Neural cell (in vitro differentiated cells): Measurements from ENCODE around the gene ASCL2. TPM values are rescaled to one million over a fixed set of nuclear protein-coding genes. Genes with fewer than 3 reads are reported as not detected.

Source experiments
- H2AFZ ChIP-seq: fragments of 200-600, 300-800 bp; sonication (generic), shearing (Covaris generic); 2 replicates; pipeline ENCODE4 v1.6.0; 2014; ENCODE audit warnings: low read depth, mild to moderate bottlenecking, antibody characterized with exemption, low read length, moderate library complexity
- H3F3A ChIP-seq: fragments of 200-600 bp; shearing (Covaris generic); 2 replicates; pipeline ENCODE4 v1.6.1; 2016; ENCODE audit warnings: mild to moderate bottlenecking, moderate library complexity, mixed read lengths, antibody characterized with exemption, low read length; ENCODE audit not compliant: insufficient read depth, poor library complexity, severe bottlenecking
- H3K27ac ChIP-seq: fragments of 200-600, 300-800 bp; sonication (generic), shearing (Covaris generic); 2 replicates; pipeline ENCODE4 v1.5.1; 2014; ENCODE audit warnings: mild to moderate bottlenecking, low read length, moderate library complexity
- H3K27me3 ChIP-seq: fragments of 300-800, 200-600 bp; sonication (generic), shearing (Covaris generic); 2 replicates; pipeline ENCODE4 v1.6.0; 2014; ENCODE audit warnings: mild to moderate bottlenecking, low read depth, low read length, moderate library complexity; ENCODE audit not compliant: insufficient read depth
- H3K36me3 ChIP-seq: fragments of 300-800, 200-600 bp; sonication (generic), shearing (Covaris generic); 2 replicates; pipeline ENCODE4 v1.5.1; 2014; ENCODE audit warnings: mild to moderate bottlenecking, antibody characterized with exemption, low read length, moderate library complexity; ENCODE audit not compliant: insufficient read depth
- H3K4me2 ChIP-seq: fragments of 300-800, 200-600 bp; sonication (generic), shearing (Covaris generic); 2 replicates; pipeline ENCODE4 v1.6.0; 2014; ENCODE audit warnings: mild to moderate bottlenecking, low read length
- H3K4me3 ChIP-seq: fragments of 300-800, 200-600 bp; sonication (generic), shearing (Covaris generic); 2 replicates; pipeline ENCODE4 v1.5.1; 2014; ENCODE audit warnings: mild to moderate bottlenecking, low read length, moderate library complexity
- H3K79me2 ChIP-seq: fragments of 200-600 bp; shearing (Covaris generic); replicated peaks from 2 replicates; pipeline ENCODE4 v1.6.0; 2014; ENCODE audit warnings: mild to moderate bottlenecking, low read length, moderate library complexity; ENCODE audit not compliant: insufficient read depth
- H3K9ac ChIP-seq: fragments of 300-800, 200-600 bp; sonication (generic), shearing (Covaris generic); 2 replicates; pipeline ENCODE4 v1.6.1; 2016; ENCODE audit warnings: mild to moderate bottlenecking, low read length, mixed read lengths
- H3K9me2 ChIP-seq: fragments of 200-600 bp; shearing (Covaris generic); 2 replicates; pipeline ENCODE4 v1.6.1; 2016; ENCODE audit warnings: mild to moderate bottlenecking, low read length, mixed read lengths; ENCODE audit not compliant: insufficient read depth
- H3K9me3 ChIP-seq: fragments of 200-600, 300-800 bp; sonication (generic), shearing (Covaris generic); 2 replicates; pipeline ENCODE4 v1.6.1; 2016; ENCODE audit warnings: mild to moderate bottlenecking, mixed run types, low read length, moderate library complexity, mixed read lengths
- H4K20me1 ChIP-seq: fragments of 200-600 bp; shearing (Covaris generic); 2 replicates; pipeline ENCODE4 v1.6.1; 2016; ENCODE audit warnings: mild to moderate bottlenecking, mixed run types; ENCODE audit not compliant: insufficient read depth
- CTCF ChIP-seq: fragments of 450-650 bp; IDR thresholded peaks from 2 replicates; pipeline ENCODE4 v1.5.1; 2014; ENCODE audit warnings: antibody characterized with exemption, mild to moderate bottlenecking, moderate library complexity; ENCODE audit not compliant: poor library complexity, severe bottlenecking
- EP300 ChIP-seq: fragments of 450-650 bp; conservative IDR thresholded peaks from 2 replicates; pipeline ENCODE4 v1.6.1; 2014; ENCODE audit warnings: antibody characterized with exemption, mild to moderate bottlenecking, moderate library complexity; ENCODE audit not compliant: poor library complexity, severe bottlenecking
- EZH2 ChIP-seq: fragments of 200-600, 300-800 bp; shearing (Covaris generic), sonication (generic); IDR thresholded peaks from 2 replicates; pipeline ENCODE4 v1.6.1; 2014; ENCODE audit warnings: antibody characterized with exemption, low read length, borderline replicate concordance, mild to moderate bottlenecking; ENCODE audit not compliant: insufficient read depth, poor library complexity, severe bottlenecking
- MXI1 ChIP-seq: fragments of 450-650 bp; conservative IDR thresholded peaks from 2 replicates; pipeline ENCODE4 v1.6.1; 2014; ENCODE audit warnings: antibody characterized with exemption, mild to moderate bottlenecking; ENCODE audit not compliant: poor library complexity, severe bottlenecking
- POLR2AphosphoS5 ChIP-seq: IDR thresholded peaks from 2 replicates; pipeline ENCODE4 v1.6.1; 2012
- RAD21 ChIP-seq: fragments of 450-650 bp; conservative IDR thresholded peaks from 2 replicates; pipeline ENCODE4 v1.6.1; 2014; ENCODE audit warnings: antibody characterized with exemption, mild to moderate bottlenecking, moderate library complexity
- REST ChIP-seq: IDR thresholded peaks from 2 replicates; pipeline ENCODE4 v1.6.1; 2012; ENCODE audit warnings: borderline replicate concordance
- SMC3 ChIP-seq: fragments of 450-650 bp; conservative IDR thresholded peaks from 2 replicates; pipeline ENCODE4 v1.6.1; 2014; ENCODE audit warnings: antibody characterized with exemption, mild to moderate bottlenecking, moderate library complexity; ENCODE audit not compliant: poor library complexity
- TAF1 ChIP-seq: IDR thresholded peaks from 2 replicates; pipeline ENCODE4 v1.6.1; 2012; ENCODE audit warnings: low read depth
- polyA plus RNA-seq: library from polyadenylated mRNA; depleted of rRNA; stranded (reverse); fragments of >200 nt; gene quantifications from 2 replicates; pipeline ENCODE4 v1.2.3, GENCODE V29; 2014

Gene ASCL2
- polyA plus RNA-seq, 1 donor from 2014 or later = not detected

- H3K9me3 ChIP-seq = peaks cover 4% of the 10 kb centered on the region
- no peaks in the 10 kb centered on the region for H4K20me1 ChIP-seq
- H3K27ac ChIP-seq = no peak overlapping the region
- H3K9me2 ChIP-seq = no peaks in the 10 kb centered on the region
- no peaks in the 10 kb centered on the region for H3K36me3 ChIP-seq
- H3F3A ChIP-seq = no peaks in the 10 kb centered on the region
- no peaks in the 10 kb centered on the region for H3K27me3 ChIP-seq
- H3K4me2 ChIP-seq = no peak overlapping the region
- no peak overlapping the region for H2AFZ ChIP-seq
- H3K4me3 ChIP-seq = no peak overlapping the region
- H3K9ac ChIP-seq = no peak overlapping the region
- TF ChIP-seq EZH2 = no peak
- TF ChIP-seq SMC3 = no peak
- no peak for TF ChIP-seq CTCF
- no peak for TF ChIP-seq REST
- no peak for TF ChIP-seq MXI1
- no peak for TF ChIP-seq RAD21
- no peak for TF ChIP-seq TAF1
- TF ChIP-seq POLR2AphosphoS5 = no peak
- TF ChIP-seq EP300 = no peak
- no peaks in the 10 kb centered on the region for H3K79me2 ChIP-seq
These were observed 49.4 kb downstream of the ASCL2 start for GRCh38 chr11:2221024-2221423.

GRCh38 chr11:2220173-2220771 is 50.1 kb downstream of the ASCL2 start:
- Histone ChIP-seq H3K79me2 (no peaks in the 10 kb centered on the region), H3F3A (no peaks in the 10 kb centered on the region), H3K4me2 (no peak overlapping the region), H3K36me3 (no peaks in the 10 kb centered on the region), H3K4me3 (no peak overlapping the region), H3K9ac (no peak overlapping the region), H3K9me2 (no peaks in the 10 kb centered on the region), H3K27me3 (no peaks in the 10 kb centered on the region), H3K27ac (no peak overlapping the region), H3K9me3 (peaks cover 4% of the 10 kb centered on the region), H4K20me1 (no peaks in the 10 kb centered on the region), H2AFZ (no peak overlapping the region)
- TF ChIP-seq REST (no peak), TAF1 (no peak), EP300 (no peak), RAD21 (no peak), SMC3 (no peak)
